ENCODE data around the gene CENPP.

The CENPP gene

DNA sequence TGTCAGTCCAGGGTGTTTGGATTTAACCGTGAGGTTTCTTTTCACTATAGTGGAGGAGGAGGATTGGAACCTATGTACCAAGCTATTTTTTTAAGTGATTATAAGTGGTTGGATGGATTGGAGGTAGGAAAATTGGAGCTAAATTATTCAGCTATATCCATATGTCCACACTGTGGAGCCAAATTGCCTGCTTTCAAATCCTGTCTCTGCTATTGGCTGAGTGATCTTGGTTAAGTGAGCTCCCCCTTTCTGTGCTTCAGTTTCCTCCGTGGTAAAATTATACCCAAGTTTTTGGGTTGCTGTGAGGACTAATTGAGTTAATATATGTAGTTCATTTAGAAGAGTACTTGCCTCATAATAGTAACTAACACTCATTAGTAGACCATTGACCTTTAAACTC lies 2.5 kb downstream of the CENPP start:
- DNase-seq (ENCODE audit: low read depth): peak; percentile 89
- TF ChIP-seq, protein P1, sequence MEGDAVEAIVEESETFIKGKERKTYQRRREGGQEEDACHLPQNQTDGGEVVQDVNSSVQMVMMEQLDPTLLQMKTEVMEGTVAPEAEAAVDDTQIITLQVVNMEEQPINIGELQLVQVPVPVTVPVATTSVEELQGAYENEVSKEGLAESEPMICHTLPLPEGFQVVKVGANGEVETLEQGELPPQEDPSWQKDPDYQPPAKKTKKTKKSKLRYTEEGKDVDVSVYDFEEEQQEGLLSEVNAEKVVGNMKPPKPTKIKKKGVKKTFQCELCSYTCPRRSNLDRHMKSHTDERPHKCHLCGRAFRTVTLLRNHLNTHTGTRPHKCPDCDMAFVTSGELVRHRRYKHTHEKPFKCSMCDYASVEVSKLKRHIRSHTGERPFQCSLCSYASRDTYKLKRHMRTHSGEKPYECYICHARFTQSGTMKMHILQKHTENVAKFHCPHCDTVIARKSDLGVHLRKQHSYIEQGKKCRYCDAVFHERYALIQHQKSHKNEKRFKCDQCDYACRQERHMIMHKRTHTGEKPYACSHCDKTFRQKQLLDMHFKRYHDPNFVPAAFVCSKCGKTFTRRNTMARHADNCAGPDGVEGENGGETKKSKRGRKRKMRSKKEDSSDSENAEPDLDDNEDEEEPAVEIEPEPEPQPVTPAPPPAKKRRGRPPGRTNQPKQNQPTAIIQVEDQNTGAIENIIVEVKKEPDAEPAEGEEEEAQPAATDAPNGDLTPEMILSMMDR (conservative IDR thresholded peaks at IDR 0.05; ENCODE audit: low read depth, low read length): peak; percentile 65
- no peak overlapping the region for H3K4me3 ChIP-seq (ENCODE audit: low read depth, low read length)

DNA sequence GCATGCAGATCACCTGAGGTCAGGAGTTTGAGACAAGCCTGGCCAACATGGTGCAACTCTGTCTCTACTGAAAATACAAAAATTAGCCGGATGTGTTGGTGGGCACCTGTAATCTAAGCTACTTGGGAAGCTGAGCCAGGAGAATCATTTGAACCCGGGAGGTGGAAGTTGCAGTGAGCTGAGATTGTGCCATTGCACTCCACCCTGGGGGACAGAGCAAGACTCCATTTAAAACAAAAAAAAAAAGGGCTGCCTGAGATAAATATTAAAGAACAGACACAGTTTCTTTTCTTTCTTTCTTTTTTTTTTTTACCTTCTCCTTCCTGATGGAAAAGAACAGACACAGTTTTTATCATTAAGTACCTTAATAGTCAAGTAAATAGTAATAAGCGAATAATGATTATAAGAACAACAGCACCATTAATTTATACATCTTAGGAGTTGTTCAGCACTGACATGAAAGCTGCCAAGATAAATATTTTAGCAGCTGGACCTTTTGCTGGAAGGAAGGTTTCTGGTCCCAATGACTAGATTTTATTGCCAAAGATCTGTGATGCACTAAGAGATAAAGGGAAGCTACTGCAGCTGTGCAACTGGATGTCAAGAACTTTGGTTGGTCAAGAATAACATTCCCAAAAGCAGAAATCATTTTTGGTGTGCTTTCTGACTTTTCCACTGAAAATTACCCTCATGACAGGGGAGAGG lies 7.0 kb downstream of the CENPP start:
- H3K4me3 ChIP-seq (ENCODE audit: low read depth, low read length): no peak overlapping the region
- TF ChIP-seq, protein P1 (conservative IDR thresholded peaks at IDR 0.05; ENCODE audit: low read depth, low read length): no peak
- DNase-seq (ENCODE audit: low read depth): peak; percentile 75

DNA sequence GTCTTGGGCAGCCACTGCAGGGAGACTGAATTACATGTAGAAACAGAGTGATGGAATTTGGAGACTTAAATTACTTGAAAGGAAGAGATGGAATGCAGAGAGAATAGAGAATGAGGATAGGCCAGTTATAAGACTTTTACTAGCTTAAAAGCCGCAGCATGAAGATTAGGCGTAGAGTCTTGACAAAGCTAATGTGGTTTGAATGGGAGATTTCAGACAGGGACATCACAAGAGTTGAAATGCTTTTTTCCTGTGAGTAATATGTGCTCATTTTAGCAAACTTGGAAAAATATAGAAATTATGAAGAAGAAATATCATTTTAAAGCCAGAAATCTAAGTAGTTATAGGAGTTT lies 7.5 kb downstream of the CENPP start:
- DNase-seq (ENCODE audit: low read depth): no peak
- no peak overlapping the region for H3K4me3 ChIP-seq (ENCODE audit: low read depth, low read length)
- TF ChIP-seq, protein P1 (conservative IDR thresholded peaks at IDR 0.05; ENCODE audit: low read depth, low read length): no peak

DNA sequence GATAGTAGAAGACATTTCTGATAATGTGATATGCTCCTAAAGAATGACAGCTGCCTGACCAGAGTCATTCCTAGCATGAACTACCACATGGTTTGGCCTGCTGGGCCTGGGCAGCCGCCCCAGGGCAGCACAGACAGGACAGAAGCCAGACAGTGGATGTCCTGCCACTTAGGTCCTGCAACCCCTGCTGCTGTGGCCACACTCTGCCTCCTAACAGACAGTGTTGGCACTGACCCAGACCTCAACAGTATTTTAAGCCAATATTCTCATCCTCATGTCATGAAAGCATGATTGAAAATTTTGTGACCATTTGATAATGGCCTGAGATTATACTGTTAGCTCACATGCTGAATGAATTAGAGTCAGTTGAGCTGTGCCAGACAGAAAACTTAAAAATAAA lies 15.8 kb downstream of the CENPP start:
- no peak overlapping the region for H3K4me3 ChIP-seq (ENCODE audit: low read depth, low read length)
- DNase-seq (ENCODE audit: low read depth): no peak
- TF ChIP-seq, protein P1 (conservative IDR thresholded peaks at IDR 0.05; ENCODE audit: low read depth, low read length): no peak

DNA sequence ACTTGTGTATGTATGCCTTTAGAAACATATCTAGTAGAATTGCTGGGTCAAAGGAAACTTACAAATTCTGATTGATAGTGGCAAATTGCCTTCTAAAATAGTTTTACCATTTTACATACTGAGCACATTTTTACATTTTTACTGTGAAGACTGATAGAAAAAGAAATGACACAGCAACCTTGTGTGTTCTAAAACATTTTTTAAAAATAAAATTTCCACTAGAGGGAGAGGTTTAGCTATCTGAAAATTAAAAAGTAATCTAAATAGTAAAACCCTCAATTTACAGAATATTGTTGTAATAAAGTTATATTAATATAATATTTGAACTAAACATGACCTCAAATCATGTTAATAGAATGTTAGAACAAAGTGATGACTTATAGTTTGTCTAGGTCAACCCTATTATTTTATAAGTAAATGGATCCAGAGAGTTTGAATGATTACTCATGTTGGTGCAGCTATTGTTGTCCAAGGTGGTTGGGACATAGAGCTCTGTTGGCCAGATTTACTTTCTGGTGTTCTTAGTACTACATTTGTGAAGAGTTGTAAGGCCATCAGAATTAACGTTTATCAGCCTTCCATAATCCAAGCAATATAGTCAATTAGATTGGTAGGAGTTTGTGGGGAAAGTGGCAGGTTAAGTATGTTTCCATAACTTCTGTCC lies 17.2 kb downstream of the CENPP start:
- peak; percentile 28 for DNase-seq (ENCODE audit: low read depth)
- H3K4me3 ChIP-seq (ENCODE audit: low read depth, low read length): no peak overlapping the region
- TF ChIP-seq, protein P1 (conservative IDR thresholded peaks at IDR 0.05; ENCODE audit: low read depth, low read length): peak; percentile 26

DNA sequence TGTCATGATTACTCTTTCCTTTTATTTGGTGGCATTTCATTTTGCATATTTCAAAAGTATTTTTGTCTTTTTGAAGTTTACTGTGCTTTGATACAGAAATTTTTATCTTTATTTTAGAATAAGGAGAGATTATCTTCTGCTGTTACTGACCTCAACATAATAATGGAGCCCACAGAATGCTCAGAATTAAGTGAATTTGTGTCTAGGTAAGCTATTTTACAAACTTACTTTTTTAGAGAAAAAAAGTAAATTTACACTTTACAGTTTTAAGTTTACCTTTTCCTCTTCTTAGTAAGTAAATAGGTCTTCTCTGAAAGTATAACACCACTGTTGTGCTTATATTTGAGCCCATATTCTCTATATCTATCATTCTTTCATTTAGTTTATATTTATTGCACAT lies 19.8 kb downstream of the CENPP start:
- TF ChIP-seq, protein P1 (conservative IDR thresholded peaks at IDR 0.05; ENCODE audit: low read depth, low read length): no peak
- no peak for DNase-seq (ENCODE audit: low read depth)
- no peak overlapping the region for H3K4me3 ChIP-seq (ENCODE audit: low read depth, low read length)
